Epithelial cell of proximal tubule (primary cell): ENCODE results near the gene RHOH. TPM values are rescaled to one million over a fixed set of nuclear protein-coding genes. Genes with fewer than 3 reads are reported as not detected.
A peak's percentile ranks its signal among the peaks of the same experiment; 100 is the strongest.

Experiments
- DNase-seq: peaks from one replicate; pipeline ENCODE4 v3.0.0-alpha.2; 2011; ENCODE audit warnings: low read depth
- H3K4me3 ChIP-seq: 2 replicates; pipeline ENCODE4 v1.5.1; 2011; ENCODE audit warnings: low read depth, mild to moderate bottlenecking, low read length
- CTCF ChIP-seq: conservative IDR thresholded peaks from 2 replicates; pipeline ENCODE4 v1.5.1; 2012; ENCODE audit warnings: low read depth, mild to moderate bottlenecking, low read length
- total RNA-seq: library from RNA; depleted of rRNA; stranded (reverse); fragments of >200 nt; gene quantifications from 2 replicates; pipeline ENCODE4 v1.2.3, GENCODE V29; 2015

RHOH gene
- total RNA-seq, 1 donor from 2014 or later = not detected

- no peak overlapping the region for H3K4me3 ChIP-seq
- no peak for TF ChIP-seq CTCF
- no peak for DNase-seq
Observed at GRCh38 chr4:40178672-40179071, 18.2 kb upstream of the RHOH start.

GRCh38 chr4:40179360-40179759 is 17.5 kb upstream of the RHOH start:
- no peak for DNase-seq
- TF ChIP-seq CTCF = no peak
- no peak overlapping the region for H3K4me3 ChIP-seq

GRCh38 chr4:40180356-40180755 is 16.5 kb upstream of the RHOH start:
- H3K4me3 ChIP-seq = no peak overlapping the region
- TF ChIP-seq CTCF = no peak
- DNase-seq = peak; percentile 77

GRCh38 chr4:40182001-40182400 is 14.8 kb upstream of the RHOH start:
- no peak for DNase-seq
- no peak for TF ChIP-seq CTCF
- H3K4me3 ChIP-seq = no peak overlapping the region

GRCh38 chr4:40182954-40183353 is 13.9 kb upstream of the RHOH start:
- H3K4me3 ChIP-seq = no peak overlapping the region
- TF ChIP-seq CTCF = no peak
- no peak for DNase-seq

- DNase-seq = no peak
- no peak overlapping the region for H3K4me3 ChIP-seq
- no peak for TF ChIP-seq CTCF
Observed at GRCh38 chr4:40183615-40184411, 13.0 kb upstream of the RHOH start.
